Fibroblast of skin of left biceps (primary cell): ENCODE results near the gene NOTCH3.

Experiments
- DNase-seq, 2 experiments: peaks; one replicate each; pipeline ENCODE4 v3.0.0-alpha.2; 2013; ENCODE audit warnings: low read depth in 2 of 2

Gene NOTCH3

GRCh38 chr19:15236886-15237285 lies 36.1 kb upstream of the NOTCH3 start:
- no peak for DNase-seq

- DNase-seq, result no peak
Measured at GRCh38 chr19:15235781-15236180, 35.0 kb upstream of the NOTCH3 start.

GRCh38 chr19:15234431-15235130 lies 33.8 kb upstream of the NOTCH3 start:
- no peak for DNase-seq

DNA sequence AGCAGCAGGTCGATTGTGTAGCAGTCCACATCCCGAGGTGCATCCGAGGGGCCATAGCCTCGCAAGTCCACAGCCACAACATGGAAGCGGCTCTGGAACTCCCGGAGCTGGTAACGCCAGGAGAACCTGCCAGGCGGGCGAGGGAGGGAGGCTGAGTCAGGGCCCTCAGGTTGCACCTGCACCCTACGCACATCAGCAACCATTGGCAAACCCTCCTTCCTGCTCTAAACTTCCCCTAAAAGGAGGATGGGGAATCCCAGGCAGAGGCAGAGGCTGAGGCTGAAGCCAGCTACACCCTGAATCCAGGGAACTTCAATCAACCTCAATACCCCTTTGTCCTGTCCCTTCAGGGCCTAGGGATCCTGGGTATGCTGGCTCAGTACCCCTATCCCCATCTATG lies 30.5 kb upstream of the NOTCH3 start:
- no peak for DNase-seq

DNA sequence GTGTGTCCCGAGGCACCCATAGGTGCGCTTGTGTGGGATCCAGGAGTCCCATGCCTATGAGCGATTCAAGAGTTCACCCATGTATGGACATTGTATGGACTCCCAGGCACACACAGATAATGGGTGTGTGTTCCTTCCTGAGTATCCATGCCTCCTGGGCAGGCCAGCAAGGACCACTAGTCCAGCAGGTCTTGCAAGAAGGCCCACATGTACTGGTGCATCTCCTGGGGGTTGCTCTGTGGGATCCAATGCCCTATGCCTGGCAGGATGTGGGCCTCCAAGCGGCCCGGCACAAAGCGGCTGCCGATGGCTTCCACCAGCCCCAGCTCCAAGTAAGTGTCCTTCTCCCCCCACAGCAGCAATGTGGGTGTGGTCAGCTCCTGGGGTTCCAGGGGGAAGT lies 26.5 kb upstream of the NOTCH3 start:
- no peak for DNase-seq

DNA sequence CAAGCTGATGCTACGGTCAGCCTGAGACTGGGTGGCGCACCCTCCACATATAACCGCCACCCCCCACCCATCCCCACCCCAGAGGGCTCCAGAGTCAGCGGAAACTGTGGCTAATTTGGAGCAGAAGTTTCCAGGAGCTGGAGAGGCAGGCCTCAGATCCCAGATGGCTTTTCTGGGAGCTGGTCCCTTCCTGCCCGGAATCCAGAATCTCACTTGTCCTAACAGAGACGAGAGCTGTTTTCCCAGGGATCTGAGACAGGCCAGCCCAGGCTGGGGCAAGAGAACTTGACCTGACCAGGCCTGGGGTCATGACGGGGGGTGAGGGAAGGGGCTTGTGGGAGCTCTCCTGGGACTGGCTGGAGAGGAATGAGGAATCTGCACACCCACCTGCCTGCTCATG lies 25.0 kb upstream of the NOTCH3 start:
- DNase-seq, result no peak

DNA sequence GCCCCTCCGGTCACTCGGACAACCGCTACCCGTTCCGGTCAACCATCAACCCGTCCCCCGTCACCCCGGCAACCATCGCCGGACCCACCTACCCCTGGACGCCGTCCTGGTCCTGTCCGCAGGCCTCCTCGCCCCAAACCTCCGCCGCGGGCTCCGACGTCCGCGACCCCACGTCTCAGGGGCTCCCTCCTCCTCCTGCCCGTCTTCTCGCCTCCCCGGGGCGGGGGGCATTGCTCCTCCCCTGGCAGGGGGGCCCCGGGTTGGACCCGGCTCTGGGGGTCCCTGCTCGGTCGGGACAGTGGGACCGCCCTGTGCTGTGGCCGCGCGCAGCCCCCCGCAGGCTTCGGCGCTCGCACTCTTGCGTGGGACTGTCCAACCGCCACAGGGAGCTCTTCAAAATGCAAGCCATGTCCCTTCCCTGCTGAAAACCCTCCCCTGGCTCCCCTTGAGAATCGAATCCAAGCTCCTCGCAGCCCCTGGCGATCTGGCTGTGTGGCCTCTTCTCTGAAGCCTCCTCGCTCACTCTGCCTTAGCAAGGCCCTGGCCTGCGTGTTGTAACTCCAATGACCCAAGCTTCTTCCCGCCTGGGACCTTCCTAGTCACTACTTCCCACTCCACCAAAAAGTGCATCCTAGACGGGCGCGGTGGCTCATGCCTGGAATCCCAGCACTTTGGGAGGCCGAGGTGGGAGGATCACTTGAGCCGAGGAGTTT lies 23.0 kb upstream of the NOTCH3 start:
- DNase-seq, result no peak

DNA sequence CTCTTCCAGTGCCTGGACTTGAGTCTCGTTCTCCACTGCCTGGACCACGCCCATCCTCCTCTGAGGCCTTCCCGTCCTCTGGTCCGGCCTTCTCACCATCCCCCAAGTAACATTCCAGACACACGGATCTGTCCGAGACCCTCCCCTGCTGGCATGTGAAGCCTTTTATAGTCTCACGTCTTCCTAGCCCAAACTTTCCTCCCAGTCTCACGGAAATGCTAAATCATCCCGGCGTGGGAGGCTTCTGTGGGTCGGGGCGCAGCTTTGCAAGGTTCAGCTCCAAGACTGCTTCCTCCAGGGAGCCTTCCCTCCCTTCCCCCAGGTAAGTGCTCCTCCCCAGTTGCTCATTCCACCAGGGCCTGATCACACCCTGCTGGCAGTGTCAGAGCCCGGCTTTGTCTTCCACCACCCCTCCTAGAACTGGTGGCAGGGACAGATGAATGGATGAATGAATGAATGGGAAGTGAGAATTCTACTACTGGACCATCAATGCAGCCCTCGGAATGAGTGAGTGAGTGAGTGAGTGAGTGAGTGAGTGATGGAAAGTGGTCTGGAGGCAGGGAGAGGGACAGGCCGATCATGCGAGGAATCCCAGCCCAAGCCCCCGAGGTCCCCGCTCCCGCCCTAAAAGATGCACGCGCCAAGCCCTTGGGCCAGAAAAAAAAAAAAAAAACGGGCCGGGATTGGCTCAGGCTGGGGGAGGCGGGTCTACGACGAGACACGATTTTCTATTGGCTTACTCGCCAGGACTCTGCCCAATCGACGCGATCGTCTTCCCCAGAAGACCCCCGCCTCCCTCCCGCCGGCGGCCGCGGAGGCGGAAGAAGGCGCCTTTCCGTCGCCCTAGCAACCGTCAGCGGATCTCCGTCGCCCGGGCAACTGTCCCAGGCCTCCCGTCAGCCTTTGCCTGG lies 22.2 kb upstream of the NOTCH3 start:
- DNase-seq, result peak; percentile 83 to 86

DNA sequence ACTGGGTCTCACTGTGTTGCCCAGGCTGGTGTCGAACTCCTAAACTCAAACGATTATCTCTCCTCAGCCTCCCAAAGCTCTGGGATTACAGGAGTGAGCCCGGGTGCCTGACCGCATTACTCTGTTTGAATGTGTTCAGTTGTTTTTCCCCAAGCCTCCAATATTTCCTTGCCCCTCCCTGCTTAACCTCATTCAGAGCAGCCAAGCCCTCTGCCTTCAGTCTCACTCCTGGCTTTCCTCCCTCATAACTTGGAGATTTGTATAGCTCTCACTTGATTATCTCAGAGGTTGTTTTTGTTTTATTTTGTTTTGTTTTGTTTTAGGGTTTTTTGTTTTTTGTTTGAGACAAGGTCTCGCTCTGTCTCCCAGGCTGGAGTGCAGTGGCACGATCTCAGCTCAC lies 20.0 kb upstream of the NOTCH3 start:
- DNase-seq, result no peak

DNA sequence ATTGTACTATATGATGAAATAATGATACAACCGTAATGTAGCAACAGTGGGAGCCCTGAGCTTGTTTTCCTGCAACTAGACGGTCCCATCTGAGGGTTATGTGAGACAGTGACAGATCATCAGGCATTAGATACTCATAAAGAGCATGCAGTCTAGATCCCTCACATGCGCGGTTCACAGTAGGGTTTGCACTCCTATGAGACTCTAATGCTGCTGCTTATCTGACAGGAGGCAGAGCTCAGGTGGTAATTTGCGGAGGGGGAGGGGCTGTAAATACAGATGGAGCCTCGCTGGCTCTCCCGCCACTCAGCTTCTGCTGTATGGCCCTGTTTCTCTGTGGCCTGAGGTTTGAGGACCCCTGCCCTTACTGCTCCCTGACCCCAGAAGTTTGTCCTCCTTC lies 17.7 kb upstream of the NOTCH3 start:
- no peak for DNase-seq

- no peak for DNase-seq
Measured at GRCh38 chr19:15216363-15216762, 15.6 kb upstream of the NOTCH3 start.

DNA sequence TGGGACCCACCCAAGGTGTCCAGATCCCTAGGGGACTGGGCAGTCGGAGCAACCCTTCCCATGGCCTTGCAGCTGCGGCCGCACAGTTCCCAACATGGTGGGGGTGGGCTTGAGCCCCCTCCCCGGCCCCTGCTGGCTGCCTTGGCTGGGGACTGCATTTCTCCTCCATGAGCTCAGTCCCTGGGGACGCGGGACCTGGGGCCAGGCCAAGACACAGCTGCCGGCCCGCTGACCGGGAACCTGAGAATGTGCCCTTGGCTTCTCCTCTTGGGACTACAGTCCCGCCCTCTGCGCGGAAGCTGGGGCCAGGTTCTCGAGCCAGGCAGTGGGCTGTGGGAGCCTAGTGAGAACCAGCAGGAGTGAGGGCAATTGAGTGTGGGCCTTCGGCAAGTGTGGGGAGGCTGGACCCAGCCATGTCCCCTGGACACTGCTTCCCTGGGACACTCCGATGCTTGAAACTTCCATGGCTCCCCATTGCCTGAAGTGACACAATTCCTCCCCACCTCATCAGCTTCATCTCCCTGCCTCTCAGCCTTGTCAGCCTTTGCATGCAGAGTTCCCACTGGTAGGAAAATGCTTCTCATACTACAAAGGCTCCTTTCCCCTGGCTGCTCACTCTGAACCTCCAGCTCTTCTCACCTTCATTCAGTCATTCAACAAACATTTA lies 13.1 kb upstream of the NOTCH3 start:
- no peak for DNase-seq

GRCh38 chr19:15212711-15213110 lies 11.9 kb upstream of the NOTCH3 start:
- DNase-seq, result no peak

DNA sequence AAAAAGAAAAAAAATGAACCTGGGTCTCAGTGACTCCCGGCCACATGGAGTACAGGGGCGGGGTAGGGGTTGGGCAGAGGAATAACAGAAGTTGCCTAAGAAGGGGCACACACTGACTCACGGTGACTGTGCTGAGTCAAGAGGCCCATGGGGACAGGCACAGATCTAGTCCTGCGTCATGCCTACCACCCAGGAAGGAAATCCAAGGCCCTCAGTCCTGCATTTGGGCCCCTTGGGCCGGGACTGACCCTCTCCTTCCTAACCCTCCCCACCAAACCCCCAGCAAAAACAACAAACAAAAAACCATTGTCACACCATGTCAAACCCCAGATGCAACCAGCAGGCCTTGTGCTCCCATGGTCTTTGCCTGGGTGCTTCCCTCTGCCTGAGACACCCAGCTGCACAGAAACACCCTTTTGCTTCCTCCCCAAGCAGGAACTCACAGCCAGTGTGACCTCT lies 9.6 kb upstream of the NOTCH3 start:
- DNase-seq, result no peak

DNA sequence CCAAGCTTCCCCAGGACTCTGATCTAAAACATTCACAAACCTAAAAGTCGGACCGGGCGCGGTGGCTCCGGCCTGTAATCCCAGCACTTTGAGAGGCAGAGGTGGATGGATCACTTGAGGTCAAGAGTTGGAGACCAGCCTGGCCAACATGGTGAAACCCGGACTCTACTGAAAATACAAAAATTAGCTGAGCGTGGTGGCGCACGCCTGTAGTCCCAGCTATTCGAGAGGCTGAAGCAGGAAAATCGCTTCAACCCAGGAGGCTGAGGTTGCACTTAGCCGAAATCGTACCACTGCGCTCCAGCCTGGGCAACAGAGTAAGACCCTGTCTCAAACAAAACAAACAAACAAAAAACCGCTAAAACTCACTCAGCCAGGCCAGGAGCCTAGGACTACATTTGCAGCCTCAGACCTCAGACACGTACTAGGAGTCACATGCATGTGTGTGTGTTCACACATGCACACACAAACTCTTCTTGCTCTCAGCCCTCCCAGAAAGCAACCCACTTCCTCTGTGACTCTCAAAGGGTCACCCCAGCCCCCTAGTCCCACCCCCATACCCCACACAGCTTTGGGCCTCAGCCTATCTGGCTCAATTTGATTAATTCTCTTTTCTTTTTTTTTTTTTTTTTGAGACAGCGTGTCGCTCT lies 704 bp upstream of the NOTCH3 start:
- no peak for DNase-seq

GRCh38 chr19:15199661-15200552 lies 888 bp downstream of the NOTCH3 start:
- no peak for DNase-seq

DNA sequence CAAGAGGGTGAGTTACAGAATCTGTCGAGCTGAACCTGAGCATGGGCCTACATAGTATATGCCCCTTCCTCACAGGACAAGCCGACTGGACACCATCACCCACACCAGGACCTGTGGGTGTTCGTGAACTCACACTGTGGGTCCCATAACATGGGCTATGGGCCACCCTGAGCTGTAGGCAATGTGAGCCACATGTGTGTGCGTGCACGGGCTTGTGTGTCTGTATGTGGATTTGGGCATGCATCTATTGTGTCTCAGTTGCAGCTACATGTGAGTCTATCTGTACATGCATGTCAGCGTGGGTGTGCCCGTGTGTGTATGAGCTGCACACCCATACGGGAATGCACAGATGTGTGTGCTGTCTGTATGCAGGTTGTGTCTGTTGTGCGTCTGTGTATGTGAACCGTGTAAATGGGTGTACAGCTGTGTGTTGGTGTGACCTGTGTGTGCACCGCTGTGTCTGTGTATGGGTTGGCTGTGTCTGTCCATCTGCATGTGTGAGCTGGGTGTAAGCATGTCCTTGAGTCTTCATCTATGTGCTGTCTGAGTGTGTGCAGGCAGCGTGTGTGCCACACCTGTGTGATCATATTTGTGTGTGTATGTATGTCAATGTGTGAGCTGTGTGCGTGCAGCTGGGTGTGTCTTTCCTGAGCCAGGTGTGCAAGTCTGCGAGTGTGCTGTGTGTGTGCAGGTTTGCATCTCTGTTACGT lies 1.7 kb downstream of the NOTCH3 start:
- no peak for DNase-seq

GRCh38 chr19:15197942-15198341 lies 2.9 kb downstream of the NOTCH3 start:
- no peak for DNase-seq

- no peak for DNase-seq
Measured at GRCh38 chr19:15197275-15197941, 3.4 kb downstream of the NOTCH3 start.
